ENCODE results near the gene BMPR1A.

The BMPR1A gene

DNA sequence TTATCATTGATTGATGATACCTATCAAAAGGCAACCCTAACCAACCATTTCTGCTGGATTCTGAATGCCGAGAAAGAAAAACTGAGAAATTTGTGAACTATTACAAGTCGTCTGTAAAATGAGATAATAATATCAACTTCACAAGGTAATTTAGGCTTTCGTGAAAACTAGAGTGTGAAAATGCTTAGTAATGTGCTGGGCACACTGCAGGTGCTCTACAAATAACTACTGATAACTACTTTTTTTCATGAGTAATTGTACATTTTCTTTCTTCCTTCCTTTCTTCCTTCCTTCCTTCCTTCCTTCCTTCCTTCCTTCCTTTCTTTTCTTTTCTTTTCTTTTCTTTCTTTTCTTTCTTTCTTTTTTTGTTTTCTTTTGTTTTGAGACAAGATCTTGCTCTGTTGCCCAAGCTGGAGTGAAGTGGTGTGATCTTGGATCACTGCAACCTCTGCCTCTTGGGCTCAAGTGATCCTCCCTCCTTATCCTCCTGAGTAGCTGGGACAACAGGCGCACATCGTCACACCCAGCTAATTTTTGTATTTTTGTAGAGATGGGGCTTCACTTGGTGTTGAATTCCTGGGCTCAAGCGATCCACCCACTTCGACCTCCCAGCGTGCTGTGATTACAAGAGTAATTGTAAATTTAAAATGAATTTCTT, 42.9 kb downstream of the BMPR1A start:
- no peak for TF ChIP-seq TAF1 (IDR thresholded peaks at IDR 0.05; ENCODE audit: borderline replicate concordance, insufficient read depth, low read length)
- TF ChIP-seq POLR2AphosphoS5 (IDR thresholded peaks at IDR 0.05; ENCODE audit: low read depth, low read length) = no peak
- TF ChIP-seq FOXP2 (optimal IDR thresholded peaks at IDR 0.05; ENCODE audit: borderline replicate concordance, extremely low read depth, extremely low read length, insufficient read depth) = no peak
- TF ChIP-seq, protein P1, sequence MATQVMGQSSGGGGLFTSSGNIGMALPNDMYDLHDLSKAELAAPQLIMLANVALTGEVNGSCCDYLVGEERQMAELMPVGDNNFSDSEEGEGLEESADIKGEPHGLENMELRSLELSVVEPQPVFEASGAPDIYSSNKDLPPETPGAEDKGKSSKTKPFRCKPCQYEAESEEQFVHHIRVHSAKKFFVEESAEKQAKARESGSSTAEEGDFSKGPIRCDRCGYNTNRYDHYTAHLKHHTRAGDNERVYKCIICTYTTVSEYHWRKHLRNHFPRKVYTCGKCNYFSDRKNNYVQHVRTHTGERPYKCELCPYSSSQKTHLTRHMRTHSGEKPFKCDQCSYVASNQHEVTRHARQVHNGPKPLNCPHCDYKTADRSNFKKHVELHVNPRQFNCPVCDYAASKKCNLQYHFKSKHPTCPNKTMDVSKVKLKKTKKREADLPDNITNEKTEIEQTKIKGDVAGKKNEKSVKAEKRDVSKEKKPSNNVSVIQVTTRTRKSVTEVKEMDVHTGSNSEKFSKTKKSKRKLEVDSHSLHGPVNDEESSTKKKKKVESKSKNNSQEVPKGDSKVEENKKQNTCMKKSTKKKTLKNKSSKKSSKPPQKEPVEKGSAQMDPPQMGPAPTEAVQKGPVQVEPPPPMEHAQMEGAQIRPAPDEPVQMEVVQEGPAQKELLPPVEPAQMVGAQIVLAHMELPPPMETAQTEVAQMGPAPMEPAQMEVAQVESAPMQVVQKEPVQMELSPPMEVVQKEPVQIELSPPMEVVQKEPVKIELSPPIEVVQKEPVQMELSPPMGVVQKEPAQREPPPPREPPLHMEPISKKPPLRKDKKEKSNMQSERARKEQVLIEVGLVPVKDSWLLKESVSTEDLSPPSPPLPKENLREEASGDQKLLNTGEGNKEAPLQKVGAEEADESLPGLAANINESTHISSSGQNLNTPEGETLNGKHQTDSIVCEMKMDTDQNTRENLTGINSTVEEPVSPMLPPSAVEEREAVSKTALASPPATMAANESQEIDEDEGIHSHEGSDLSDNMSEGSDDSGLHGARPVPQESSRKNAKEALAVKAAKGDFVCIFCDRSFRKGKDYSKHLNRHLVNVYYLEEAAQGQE (IDR thresholded peaks at IDR 0.05; ENCODE audit: insufficient read depth in 1 of 2, low read depth in 2 of 2, low read length in 2 of 2) = no peak
- TF ChIP-seq SIN3A (IDR thresholded peaks at IDR 0.05; ENCODE audit: borderline replicate concordance, insufficient read depth, low read length) = no peak

DNA sequence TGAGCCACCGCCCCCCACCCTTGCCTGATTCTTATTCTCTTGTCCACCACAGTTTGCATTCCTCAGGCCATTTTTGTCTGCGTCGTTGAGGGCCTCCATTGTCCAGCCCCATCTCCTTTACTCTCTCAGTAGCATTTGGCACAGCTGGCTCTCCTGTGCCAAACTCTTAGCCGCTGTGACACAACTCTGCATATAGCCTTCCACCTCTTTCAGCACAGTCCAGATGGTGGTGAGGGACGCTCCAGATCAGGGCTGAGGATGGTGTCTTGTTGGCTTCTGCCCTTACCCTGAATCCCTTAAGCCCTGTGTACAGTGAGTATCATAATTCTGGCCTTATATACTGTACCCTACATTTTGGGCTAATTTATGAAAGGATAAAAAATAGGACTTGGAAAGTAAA, 45.6 kb downstream of the BMPR1A start:
- TF ChIP-seq, protein P1 (IDR thresholded peaks at IDR 0.05; ENCODE audit: insufficient read depth in 1 of 2, low read depth in 2 of 2, low read length in 2 of 2) = no peak
- TF ChIP-seq TAF1 (IDR thresholded peaks at IDR 0.05; ENCODE audit: borderline replicate concordance, insufficient read depth, low read length) (no peak), FOXP2 (optimal IDR thresholded peaks at IDR 0.05; ENCODE audit: borderline replicate concordance, extremely low read depth, extremely low read length, insufficient read depth) (no peak), SIN3A (IDR thresholded peaks at IDR 0.05; ENCODE audit: borderline replicate concordance, insufficient read depth, low read length) (no peak), POLR2AphosphoS5 (IDR thresholded peaks at IDR 0.05; ENCODE audit: low read depth, low read length) (no peak)

- TF ChIP-seq TAF1 (IDR thresholded peaks at IDR 0.05; ENCODE audit: borderline replicate concordance, insufficient read depth, low read length) (no peak), POLR2AphosphoS5 (IDR thresholded peaks at IDR 0.05; ENCODE audit: low read depth, low read length) (no peak), FOXP2 (optimal IDR thresholded peaks at IDR 0.05; ENCODE audit: borderline replicate concordance, extremely low read depth, extremely low read length, insufficient read depth) (no peak), SIN3A (IDR thresholded peaks at IDR 0.05; ENCODE audit: borderline replicate concordance, insufficient read depth, low read length) (no peak)
- TF ChIP-seq, protein P1 (IDR thresholded peaks at IDR 0.05; ENCODE audit: insufficient read depth in 1 of 2, low read depth in 2 of 2, low read length in 2 of 2) = no peak
Observed at GRCh38 chr10:86802473-86803108, 46.2 kb downstream of the BMPR1A start.

DNA sequence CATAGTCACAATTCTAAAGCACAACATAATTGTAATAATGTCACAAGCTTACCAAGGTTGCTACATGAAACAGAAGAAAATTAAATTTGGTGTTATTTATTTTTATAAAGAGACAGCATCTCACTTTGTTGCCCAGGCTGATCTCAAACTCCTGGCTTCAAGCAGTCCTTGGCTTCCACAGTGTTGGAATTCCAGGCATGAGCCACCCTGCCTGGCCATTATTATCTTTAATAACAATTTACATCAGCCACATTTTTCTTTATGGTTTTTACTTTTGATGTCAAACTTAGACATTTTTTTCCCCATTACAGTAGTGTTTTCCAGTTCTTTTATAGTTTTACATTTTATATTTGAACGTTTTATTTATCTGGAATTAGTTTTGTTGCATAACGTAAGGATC, 46.7 kb downstream of the BMPR1A start:
- TF ChIP-seq POLR2AphosphoS5 (IDR thresholded peaks at IDR 0.05; ENCODE audit: low read depth, low read length) (no peak), SIN3A (IDR thresholded peaks at IDR 0.05; ENCODE audit: borderline replicate concordance, insufficient read depth, low read length) (no peak), TAF1 (IDR thresholded peaks at IDR 0.05; ENCODE audit: borderline replicate concordance, insufficient read depth, low read length) (no peak), FOXP2 (optimal IDR thresholded peaks at IDR 0.05; ENCODE audit: borderline replicate concordance, extremely low read depth, extremely low read length, insufficient read depth) (no peak)
- TF ChIP-seq, protein P1 (IDR thresholded peaks at IDR 0.05; ENCODE audit: insufficient read depth in 1 of 2, low read depth in 2 of 2, low read length in 2 of 2) = no peak
